GM23338 (cell line): ENCODE results near the gene IL12B. TPM values are rescaled to one million over a fixed set of nuclear protein-coding genes. Genes with fewer than 3 reads are reported as not detected.

Source experiments
- ATAC-seq: fragments of 200-7000 bp; cut with Tn5 transposase; 3 replicates; pipeline ENCODE4 v1.9.1; 2020
- DNase-seq: peaks from one replicate; pipeline ENCODE4 v3.0.0-alpha.2; 2015; ENCODE audit warnings: low spot score
- H2AFZ ChIP-seq: fragments of 200-600 bp; sonication (generic); 2 replicates; pipeline ENCODE4 v1.8.0; 2016; ENCODE audit warnings: antibody characterized with exemption, mild to moderate bottlenecking, moderate library complexity
- H3F3A ChIP-seq: fragments of 200-600 bp; sonication (generic); replicated peaks from 2 replicates; pipeline ENCODE4 v1.8.0; 2017; ENCODE audit warnings: antibody characterized with exemption, mixed run types, low read depth
- H3K27ac ChIP-seq: fragments of 200-600 bp; sonication (generic); 2 replicates; pipeline ENCODE4 v1.6.1; 2016; ENCODE audit warnings: low read depth
- H3K27me3 ChIP-seq: fragments of 200-600 bp; sonication (generic); 2 replicates; pipeline ENCODE4 v1.8.0; 2016; ENCODE audit warnings: mild to moderate bottlenecking, mixed run types, moderate library complexity; ENCODE audit not compliant: insufficient read depth
- H3K36me3 ChIP-seq: fragments of 200-600 bp; sonication (generic); 2 replicates; pipeline ENCODE4 v1.8.0; 2016; ENCODE audit warnings: mild to moderate bottlenecking; ENCODE audit not compliant: insufficient read depth
- H3K4me1 ChIP-seq: fragments of 200-600 bp; sonication (generic); 2 replicates; pipeline ENCODE4 v1.8.0; 2016; ENCODE audit warnings: mild to moderate bottlenecking, moderate library complexity; ENCODE audit not compliant: insufficient read depth
- H3K4me2 ChIP-seq: fragments of 200-600 bp; sonication (generic); 2 replicates; pipeline ENCODE4 v1.7.1; 2017; ENCODE audit warnings: mixed run types
- H3K4me3 ChIP-seq: fragments of 200-600 bp; sonication (generic); 2 replicates; pipeline ENCODE4 v1.6.1; 2016; ENCODE audit warnings: mixed run types
- H3K79me2 ChIP-seq: fragments of 200-600 bp; sonication (generic); replicated peaks from 2 replicates; pipeline ENCODE4 v1.8.0; 2017; ENCODE audit warnings: mild to moderate bottlenecking; ENCODE audit not compliant: insufficient read depth
- H3K9me2 ChIP-seq: fragments of 200-600 bp; sonication (generic); 2 replicates; pipeline ENCODE4 v1.8.0; 2017; ENCODE audit not compliant: insufficient read depth
- H4K20me1 ChIP-seq: fragments of 200-600 bp; sonication (generic); replicated peaks from 2 replicates; pipeline ENCODE4 v1.8.0; 2017; ENCODE audit warnings: mild to moderate bottlenecking; ENCODE audit not compliant: insufficient read depth
- H3K27ac Mint-ChIP-seq: 2 replicates; pipeline ENCODE4 v1.8.0; 2020; ENCODE audit warnings: inconsistent platforms, mild to moderate bottlenecking, moderate library complexity, mixed read lengths
- H3K27me3 Mint-ChIP-seq: 3 replicates; pipeline ENCODE4 v1.8.0; 2022; ENCODE audit warnings: low read depth, mild to moderate bottlenecking, moderate library complexity, mixed read lengths, inconsistent platforms; ENCODE audit not compliant: insufficient read depth, poor library complexity
- H3K36me3 Mint-ChIP-seq: 3 replicates; pipeline ENCODE4 v1.8.0; 2021; ENCODE audit warnings: low read depth, mild to moderate bottlenecking, inconsistent platforms, moderate library complexity, mixed read lengths
- H3K4me1 Mint-ChIP-seq: 3 replicates; pipeline ENCODE4 v1.8.0; 2020; ENCODE audit warnings: mild to moderate bottlenecking, inconsistent platforms, mixed read lengths
- H3K4me3 Mint-ChIP-seq: 3 replicates; pipeline ENCODE4 v1.8.0; 2021; ENCODE audit warnings: moderate library complexity, mild to moderate bottlenecking, inconsistent platforms, mixed read lengths
- H3K9me3 Mint-ChIP-seq: 3 replicates; pipeline ENCODE4 v1.8.0; 2020; ENCODE audit warnings: moderate library complexity, mild to moderate bottlenecking, inconsistent platforms, mixed read lengths
- CTCF ChIP-seq, 2 experiments: fragments of 200-600 bp in 1 of 2; sonication (generic) in 1 of 2; conservative IDR thresholded peaks; 2 replicates each; pipeline versions ENCODE4 v1.5.1 to v1.6.1; 2016 to 2017; ENCODE audit warnings: antibody characterized with exemption in 2 of 2, low read depth in 2 of 2, mild to moderate bottlenecking in 2 of 2, moderate library complexity in 1 of 2
- ETS1 ChIP-seq: IDR thresholded peaks from 2 replicates; pipeline ENCODE4 v1.6.1; 2016; ENCODE audit warnings: antibody characterized with exemption
- EZH2 ChIP-seq: fragments of 200-600 bp; sonication (generic); IDR thresholded peaks from one replicate; pipeline ENCODE4 v1.8.0; 2017; ENCODE audit warnings: antibody characterized with exemption, mild to moderate bottlenecking, low read depth; ENCODE audit not compliant: unreplicated experiment
- EZH2phosphoT487 ChIP-seq: fragments of 200-600 bp; sonication (generic); IDR thresholded peaks from one replicate; pipeline ENCODE4 v1.8.1; 2018; ENCODE audit warnings: antibody characterized with exemption; ENCODE audit not compliant: unreplicated experiment
- JUNB ChIP-seq: IDR thresholded peaks from one replicate; pipeline ENCODE4 v1.6.1; 2016; ENCODE audit warnings: antibody characterized with exemption; ENCODE audit not compliant: unreplicated experiment
- NANOG ChIP-seq: IDR thresholded peaks from 2 replicates; pipeline ENCODE4 v1.6.1; 2016; ENCODE audit warnings: antibody characterized with exemption, borderline replicate concordance
- POLR2AphosphoS5 ChIP-seq: IDR thresholded peaks from 2 replicates; pipeline ENCODE4 v1.6.1; 2016; ENCODE audit warnings: antibody characterized with exemption, low read depth
- STAT1 ChIP-seq: IDR thresholded peaks from one replicate; pipeline ENCODE4 v1.6.1; 2016; ENCODE audit warnings: antibody characterized with exemption; ENCODE audit not compliant: unreplicated experiment
- ZNF114 ChIP-seq: fragments of 250-450 bp; sonication (Bioruptor Pico); IDR thresholded peaks from 2 replicates; pipeline ENCODE4 v1.5.0; 2020; ENCODE audit warnings: mild to moderate bottlenecking, moderate library complexity
- ZNF462 ChIP-seq: fragments of 250-450 bp; sonication (Bioruptor Pico); IDR thresholded peaks from 2 replicates; pipeline ENCODE4 v1.5.0; 2020; ENCODE audit warnings: mild to moderate bottlenecking, moderate library complexity
- polyA plus RNA-seq: library from polyadenylated mRNA; unstranded; fragments of >200 nt; fragmentation: Nextera tagmentation; extraction: Ambion mirVana; gene quantifications from 2 replicates; pipeline ENCODE4 v1.2.1, GENCODE V29; 2016
- total RNA-seq: library from RNA; depleted of rRNA; stranded (reverse); fragments of >200 nt; shearing (Covaris generic); gene quantifications from 2 replicates; pipeline ENCODE4 v1.2.3, GENCODE V29; 2014

IL12B gene
- total and polyA plus RNA-seq, 2 experiments from 2014 or later, result not detected

DNA sequence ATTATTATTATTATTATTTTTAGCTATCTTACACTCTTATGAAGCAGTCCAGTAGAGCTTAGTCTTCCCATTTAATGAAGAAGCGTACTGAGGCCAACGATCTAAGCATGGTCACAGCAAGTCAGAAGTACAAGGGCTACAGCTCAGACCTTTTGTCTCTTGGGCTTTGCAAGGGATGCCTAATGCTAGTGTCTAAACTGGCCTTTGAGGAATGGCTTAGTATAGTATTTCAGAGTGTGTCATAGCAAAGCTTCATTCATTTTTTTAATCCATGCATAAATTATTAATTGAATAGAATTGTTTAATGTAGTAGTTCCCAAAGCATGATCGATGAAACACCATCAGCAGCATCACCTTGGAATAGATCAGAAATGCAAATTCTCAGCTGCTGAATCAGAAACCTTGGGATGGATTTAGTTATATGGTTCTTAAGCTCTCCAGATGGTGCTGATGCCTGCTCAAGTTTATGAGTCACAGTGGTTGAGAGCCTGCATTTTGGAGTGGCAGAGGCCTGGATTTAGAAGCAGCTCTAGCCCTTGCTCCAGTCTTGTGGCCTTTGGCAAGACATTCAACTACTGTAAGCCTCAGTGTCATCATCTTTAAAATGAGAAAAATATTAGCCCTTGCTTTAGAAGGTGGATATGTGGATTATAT lies 6.1 kb downstream of the IL12B start (continued):
- TF ChIP-seq POLR2AphosphoS5 (no peak), NANOG (no peak), ETS1 (no peak)

- no peaks in the 10 kb centered on the region for H3K36me3 Mint-ChIP-seq
- peak overlapping the region; percentile 43; the same call in 1 of the 2 replicates for H2AFZ ChIP-seq
- no peaks in the 10 kb centered on the region for H3K4me1 ChIP-seq
- no peaks in the 10 kb centered on the region for H3F3A ChIP-seq
- H3K4me1 Mint-ChIP-seq, result no peaks in the 10 kb centered on the region
- H3K4me2 ChIP-seq, result no peak overlapping the region
- no peaks in the 10 kb centered on the region for H3K36me3 ChIP-seq
- no peaks in the 10 kb centered on the region for H3K9me3 Mint-ChIP-seq
- no peak overlapping the region for H3K4me3 ChIP-seq
- no peak overlapping the region for H3K27ac ChIP-seq
- H3K27me3 Mint-ChIP-seq, result peaks cover 2% of the 10 kb centered on the region
- H3K9me2 ChIP-seq, result no peaks in the 10 kb centered on the region
- DNase-seq (no peak), ATAC-seq (no peak)
- H4K20me1 ChIP-seq, result no peaks in the 10 kb centered on the region
- no peak overlapping the region for H3K4me3 Mint-ChIP-seq
- H3K27ac Mint-ChIP-seq, result no peak overlapping the region
- no peaks in the 10 kb centered on the region for H3K79me2 ChIP-seq
- no peaks in the 10 kb centered on the region for H3K27me3 ChIP-seq
- TF ChIP-seq JUNB (no peak), POLR2AphosphoS5 (no peak), NANOG (no peak), EZH2phosphoT487 (no peak), ZNF114 (CRISPR knock-in tag) (no peak), EZH2 (no peak), STAT1 (no peak), ETS1 (no peak), CTCF (conservative IDR thresholded peaks at IDR 0.05; ENCODE audit: low read depth in 2 of 2) (no peak), ZNF462 (CRISPR knock-in tag) (no peak)
These were observed 8.1 kb downstream of the IL12B start for GRCh38 chr5:159322180-159322579.
